Nephron (organoid): ENCODE results near the gene DGKQ.

Experiments used
- H3K27ac Mint-ChIP-seq, 3 experiments: 2 replicates each; pipeline ENCODE4 v1.8.0; 2020; ENCODE audit warnings: mixed read lengths in 3 of 3, mild to moderate bottlenecking in 2 of 3, moderate library complexity in 1 of 3
- H3K27me3 Mint-ChIP-seq: 2 replicates; pipeline ENCODE4 v1.8.0; 2021; ENCODE audit warnings: low read depth, mild to moderate bottlenecking, moderate library complexity, mixed read lengths
- H3K36me3 Mint-ChIP-seq: 2 replicates; pipeline ENCODE4 v1.8.0; 2020; ENCODE audit warnings: low read depth, mixed read lengths
- H3K4me1 Mint-ChIP-seq: 2 replicates; pipeline ENCODE4 v1.8.0; 2020; ENCODE audit warnings: mixed read lengths
- H3K4me3 Mint-ChIP-seq, 3 experiments: 2 replicates each; pipeline ENCODE4 v1.8.0; 2020; ENCODE audit warnings: mild to moderate bottlenecking in 3 of 3, mixed read lengths in 3 of 3, moderate library complexity in 2 of 3
- H3K9me3 Mint-ChIP-seq: 2 replicates; pipeline ENCODE4 v1.8.0; 2020; ENCODE audit warnings: mixed read lengths
- CTCF ChIP-seq, 3 experiments: fragments of 200-600 bp; sonication (generic); IDR thresholded peaks; one replicate each; pipeline ENCODE4 v1.5.0; 2021; ENCODE audit warnings: antibody characterized with exemption in 3 of 3; ENCODE audit not compliant: unreplicated experiment in 3 of 3

DGKQ gene

GRCh38 chr4:1019320-1019719 lies 46.0 kb upstream of the DGKQ start:
- Mint-ChIP-seq H3K9me3 (no peaks in the 10 kb centered on the region), H3K27me3 (no peaks in the 10 kb centered on the region), H3K4me3 (peak overlapping the region; percentile 29 to 52 (median 32)), H3K36me3 (no peaks in the 10 kb centered on the region), H3K4me1 (peaks cover 25% of the 10 kb centered on the region), H3K27ac (peak overlapping the region in 2 of 3 experiments; percentile 81 to 94)
- no peak for TF ChIP-seq CTCF (IDR thresholded peaks at IDR 0.05; ENCODE audit: unreplicated experiment in 3 of 3)

GRCh38 chr4:1018147-1019020 lies 45.0 kb upstream of the DGKQ start:
- Mint-ChIP-seq H3K4me3 (peak overlapping the region in 1 of 3 experiments; percentile 38), H3K4me1 (peaks cover 33% of the 10 kb centered on the region), H3K27me3 (no peaks in the 10 kb centered on the region), H3K9me3 (no peaks in the 10 kb centered on the region), H3K36me3 (peaks cover 5% of the 10 kb centered on the region), H3K27ac (peak overlapping the region in 1 of 3 experiments; percentile 35)
- no peak for TF ChIP-seq CTCF (IDR thresholded peaks at IDR 0.05; ENCODE audit: unreplicated experiment in 3 of 3)

GRCh38 chr4:1017706-1018105 lies 44.3 kb upstream of the DGKQ start:
- H3K4me3 Mint-ChIP-seq, result no peak overlapping the region
- H3K27me3 Mint-ChIP-seq, result no peaks in the 10 kb centered on the region
- peaks cover 5% of the 10 kb centered on the region for H3K36me3 Mint-ChIP-seq
- TF ChIP-seq CTCF (IDR thresholded peaks at IDR 0.05; ENCODE audit: unreplicated experiment in 3 of 3), result no peak
- peaks cover 33% of the 10 kb centered on the region for H3K4me1 Mint-ChIP-seq
- H3K27ac Mint-ChIP-seq, result peak overlapping the region in 1 of 3 experiments; percentile 35
- H3K9me3 Mint-ChIP-seq, result no peaks in the 10 kb centered on the region

GRCh38 chr4:1017211-1017610 lies 43.8 kb upstream of the DGKQ start:
- Mint-ChIP-seq H3K4me3 (no peak overlapping the region), H3K4me1 (peaks cover 33% of the 10 kb centered on the region), H3K9me3 (no peaks in the 10 kb centered on the region), H3K36me3 (peaks cover 5% of the 10 kb centered on the region), H3K27ac (no peak overlapping the region), H3K27me3 (no peaks in the 10 kb centered on the region)
- no peak for TF ChIP-seq CTCF (IDR thresholded peaks at IDR 0.05; ENCODE audit: unreplicated experiment in 3 of 3)

- Mint-ChIP-seq H3K27me3 (no peaks in the 10 kb centered on the region), H3K9me3 (no peaks in the 10 kb centered on the region), H3K27ac (peak overlapping the region in 1 of 3 experiments; percentile 45), H3K4me3 (no peak overlapping the region), H3K36me3 (peaks cover 5% of the 10 kb centered on the region), H3K4me1 (peaks cover 33% of the 10 kb centered on the region)
- TF ChIP-seq CTCF (IDR thresholded peaks at IDR 0.05; ENCODE audit: unreplicated experiment in 3 of 3), result no peak
These were observed 42.4 kb upstream of the DGKQ start for GRCh38 chr4:1015746-1016145.

- Mint-ChIP-seq H3K4me3 (no peak overlapping the region), H3K4me1 (peaks cover 33% of the 10 kb centered on the region), H3K27me3 (peaks cover 6% of the 10 kb centered on the region), H3K36me3 (peaks cover 5% of the 10 kb centered on the region), H3K9me3 (no peaks in the 10 kb centered on the region), H3K27ac (peak overlapping the region in 1 of 3 experiments; percentile 45)
- peak; percentile 15 to 30 (median 26) for TF ChIP-seq CTCF (IDR thresholded peaks at IDR 0.05; ENCODE audit: unreplicated experiment in 3 of 3)
These were observed 41.8 kb upstream of the DGKQ start for GRCh38 chr4:1015179-1015578.
